Mesothelial cell of epicardium (in vitro differentiated cells): Measurements from ENCODE around the gene BICRAL. TPM values are rescaled to one million over a fixed set of nuclear protein-coding genes. Genes with fewer than 3 reads are reported as not detected.

Experiments
- DNase-seq, 2 experiments: peaks; one replicate each; pipeline ENCODE4 v3.0.0; 2021; ENCODE audit warnings: low spot score in 2 of 2; ENCODE audit not compliant: unreplicated experiment in 2 of 2
- H3K27ac Mint-ChIP-seq: 2 replicates; pipeline ENCODE4 v1.8.0; 2021; ENCODE audit warnings: mixed read lengths
- H3K27me3 Mint-ChIP-seq: 2 replicates; pipeline ENCODE4 v1.8.0; 2021; ENCODE audit warnings: low read depth, mixed read lengths
- H3K36me3 Mint-ChIP-seq: 2 replicates; pipeline ENCODE4 v1.8.0; 2021; ENCODE audit warnings: mixed read lengths
- H3K4me1 Mint-ChIP-seq: 2 replicates; pipeline ENCODE4 v1.8.0; 2021; ENCODE audit warnings: mixed read lengths
- H3K4me3 Mint-ChIP-seq: 2 replicates; pipeline ENCODE4 v1.8.0; 2021; ENCODE audit warnings: mild to moderate bottlenecking, moderate library complexity, mixed read lengths
- H3K9me3 Mint-ChIP-seq: 2 replicates; pipeline ENCODE4 v1.8.0; 2021; ENCODE audit warnings: mixed read lengths
- CTCF ChIP-seq: fragments of 200-600 bp; sonication (generic); IDR thresholded peaks from one replicate; pipeline ENCODE4 v1.5.0; 2021; ENCODE audit warnings: antibody characterized with exemption; ENCODE audit not compliant: unreplicated experiment
- total RNA-seq: library from RNA; stranded (reverse); gene quantifications from 3 replicates; pipeline ENCODE4 v1.2.1, GENCODE V29; 2021

The BICRAL gene
- total RNA-seq, 1 donor from 2014 or later: 13.2 TPM

DNA sequence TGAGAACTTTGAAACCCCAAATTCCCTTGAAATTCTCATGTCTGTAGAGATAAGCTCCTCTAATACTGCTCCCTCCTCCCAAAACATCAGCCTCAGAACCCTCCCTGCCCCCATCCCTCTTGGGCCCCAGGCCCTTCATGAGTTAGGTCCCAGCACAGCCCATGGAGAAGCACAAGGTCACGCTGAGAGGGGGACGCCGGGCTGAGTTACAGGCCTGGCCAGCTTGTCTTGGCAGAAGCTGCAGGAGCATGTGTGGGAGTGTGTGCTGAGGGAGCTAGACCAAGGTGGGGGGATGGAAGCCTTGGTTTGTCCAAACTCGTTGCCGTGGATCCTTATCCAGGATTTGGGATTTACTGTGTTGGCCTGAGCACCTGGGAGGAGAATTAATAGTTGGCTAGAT, 125.5 kb downstream of the BICRAL start:
- H3K36me3 Mint-ChIP-seq: no peaks in the 10 kb centered on the region
- no peak for DNase-seq
- H3K9me3 Mint-ChIP-seq: no peaks in the 10 kb centered on the region
- H3K27ac Mint-ChIP-seq: no peak overlapping the region
- TF ChIP-seq CTCF: no peak
- H3K27me3 Mint-ChIP-seq: no peaks in the 10 kb centered on the region
- peaks cover 12% of the 10 kb centered on the region for H3K4me1 Mint-ChIP-seq
- H3K4me3 Mint-ChIP-seq: no peak overlapping the region

- no peak for TF ChIP-seq CTCF
- Mint-ChIP-seq H3K36me3 (no peaks in the 10 kb centered on the region), H3K27me3 (no peaks in the 10 kb centered on the region), H3K4me3 (no peak overlapping the region), H3K27ac (no peak overlapping the region), H3K9me3 (no peaks in the 10 kb centered on the region), H3K4me1 (peaks cover 3% of the 10 kb centered on the region)
- DNase-seq: no peak
These were observed 128.0 kb downstream of the BICRAL start for GRCh38 chr6:42909835-42910234.

DNA sequence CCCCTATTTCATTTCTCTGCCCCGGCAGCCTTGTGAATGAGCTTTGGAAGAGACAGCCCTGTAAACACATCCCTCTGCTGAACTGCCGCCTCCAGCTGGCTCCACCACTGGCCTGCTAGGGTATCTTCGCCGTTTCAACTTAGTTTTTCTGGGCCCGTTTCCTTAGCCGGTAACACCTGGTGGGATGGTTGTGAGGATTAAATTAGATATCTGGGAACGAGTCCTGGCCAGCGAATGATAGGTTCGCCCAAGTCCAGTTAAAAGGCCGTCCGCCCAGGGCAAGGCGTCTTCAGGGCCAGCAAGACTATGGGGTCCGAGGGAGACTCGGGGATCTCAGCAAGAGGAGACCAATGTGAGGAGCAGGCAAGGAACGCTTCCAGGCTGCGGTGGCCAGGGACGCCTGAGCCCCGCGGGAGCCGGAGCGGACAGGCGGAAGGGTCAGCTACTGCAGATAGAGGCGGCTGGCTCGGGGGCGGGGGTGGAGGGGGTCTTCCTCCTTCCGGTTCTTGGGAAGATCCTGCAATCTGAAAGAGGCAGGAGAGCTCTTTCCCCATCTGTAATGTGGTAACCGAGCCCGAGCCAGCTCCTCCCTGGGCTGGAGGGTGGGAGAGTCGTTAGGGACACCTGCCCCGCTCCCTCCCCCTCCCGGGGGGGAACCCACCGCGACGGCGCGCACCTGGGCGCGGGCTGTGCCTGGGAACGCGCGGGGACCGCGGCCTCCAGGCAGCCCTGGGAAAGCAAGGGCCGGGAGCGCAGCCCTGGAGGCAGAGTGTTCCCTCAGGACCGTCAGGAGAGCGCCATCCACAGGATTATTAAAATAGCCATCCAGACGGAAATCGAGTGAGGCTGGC, 129.5 kb downstream of the BICRAL start:
- Mint-ChIP-seq H3K4me3 (peak overlapping the region; percentile 80), H3K27ac (peak overlapping the region; percentile 95), H3K36me3 (no peaks in the 10 kb centered on the region), H3K27me3 (no peaks in the 10 kb centered on the region), H3K4me1 (peaks cover 3% of the 10 kb centered on the region), H3K9me3 (no peaks in the 10 kb centered on the region)
- DNase-seq: peak in 1 of 2 experiments; percentile 52
- TF ChIP-seq CTCF: no peak

DNA sequence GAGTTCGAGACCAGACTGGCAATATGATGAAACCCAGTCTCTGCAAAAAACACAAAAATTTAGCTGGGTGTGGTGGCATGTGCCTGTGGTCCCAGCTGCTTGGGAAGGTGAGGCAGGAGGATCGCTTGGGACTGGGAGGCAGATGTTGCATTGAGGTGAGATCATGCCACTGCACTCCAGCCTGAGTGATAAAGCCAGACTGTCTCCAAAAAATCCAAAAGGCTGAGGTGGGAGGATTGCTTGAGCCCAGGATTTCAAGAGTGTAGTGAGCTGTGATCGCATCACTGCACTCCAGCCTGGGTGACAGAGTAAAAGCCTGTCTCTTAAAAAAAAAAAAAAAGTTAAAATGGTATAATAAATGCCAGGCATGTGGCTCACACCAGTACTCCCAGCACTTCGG, 132.7 kb downstream of the BICRAL start:
- no peak for DNase-seq
- H3K4me3 Mint-ChIP-seq: no peak overlapping the region
- no peaks in the 10 kb centered on the region for H3K36me3 Mint-ChIP-seq
- H3K9me3 Mint-ChIP-seq: no peaks in the 10 kb centered on the region
- peaks cover 3% of the 10 kb centered on the region for H3K4me1 Mint-ChIP-seq
- no peak overlapping the region for H3K27ac Mint-ChIP-seq
- no peaks in the 10 kb centered on the region for H3K27me3 Mint-ChIP-seq
- no peak for TF ChIP-seq CTCF

DNA sequence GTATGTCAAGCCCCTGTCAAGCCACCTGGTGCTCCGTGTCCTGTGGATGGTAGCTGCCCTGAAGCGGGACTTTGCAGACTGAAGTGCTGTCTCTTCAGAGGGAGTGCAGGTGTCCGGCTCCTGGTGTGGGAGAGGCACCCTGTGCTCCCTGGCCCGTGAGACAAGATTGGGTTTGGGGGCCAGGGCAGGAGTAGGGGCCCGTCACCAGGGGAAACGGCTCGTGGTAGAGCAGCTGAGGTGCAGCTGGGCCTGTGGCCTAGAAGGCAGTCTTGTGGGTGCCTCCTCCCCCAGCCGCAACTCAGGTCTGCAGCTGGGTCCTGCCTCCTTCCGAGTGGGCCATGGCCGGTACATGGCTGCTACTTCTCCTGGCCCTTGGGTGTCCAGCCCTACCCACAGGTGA, 133.9 kb downstream of the BICRAL start, which contains the start of gene PTCRA:
PTCRA (plus strand) TSS at position 322 of the 400 bp plus-strand sequence; CDS start at position 339, 17 bp downstream.
- no peaks in the 10 kb centered on the region for H3K9me3 Mint-ChIP-seq
- H3K36me3 Mint-ChIP-seq: no peaks in the 10 kb centered on the region
- DNase-seq: no peak
- TF ChIP-seq CTCF: no peak
- no peak within 1 kb of the TSS for H3K4me3 Mint-ChIP-seq
- no peaks in the 10 kb centered on the region for H3K27me3 Mint-ChIP-seq
- H3K4me1 Mint-ChIP-seq: peaks cover 3% of the 10 kb centered on the region
- no peak within 1 kb of the TSS for H3K27ac Mint-ChIP-seq
